ENCODE data around the gene APLP2.

Gene APLP2

GRCh38 chr11:130145975-130146776 lies 76.5 kb downstream of the APLP2 start:
- DNase-seq (ENCODE audit: low spot score), result no peak

GRCh38 chr11:130146796-130147195 lies 77.1 kb downstream of the APLP2 start:
- no peak for DNase-seq (ENCODE audit: low spot score)

GRCh38 chr11:130148796-130149326 lies 79.2 kb downstream of the APLP2 start:
- no peak for DNase-seq (ENCODE audit: low spot score)

GRCh38 chr11:130150790-130151189 lies 81.1 kb downstream of the APLP2 start:
- no peak for DNase-seq (ENCODE audit: low spot score)

- DNase-seq (ENCODE audit: low spot score), result no peak
Measured at GRCh38 chr11:130151196-130151595, 81.5 kb downstream of the APLP2 start.

GRCh38 chr11:130156108-130157022 lies 86.7 kb downstream of the APLP2 start:
- no peak for DNase-seq (ENCODE audit: low spot score)

- no peak for DNase-seq (ENCODE audit: low spot score)
Measured at GRCh38 chr11:130157101-130157500, 87.4 kb downstream of the APLP2 start.

GRCh38 chr11:130157840-130158239 lies 88.1 kb downstream of the APLP2 start:
- no peak for DNase-seq (ENCODE audit: low spot score)

GRCh38 chr11:130159139-130159538 lies 89.4 kb downstream of the APLP2 start:
- no peak for DNase-seq (ENCODE audit: low spot score)

GRCh38 chr11:130159657-130160497 lies 90.2 kb downstream of the APLP2 start, which contains the start of gene ST14:
Gene ST14, plus strand, starts transcription at chr11:130159782. Its CDS starts 198 bp downstream, at chr11:130159980.
- DNase-seq (ENCODE audit: low spot score), result no peak

GRCh38 chr11:130160498-130161155 lies 90.9 kb downstream of the APLP2 start:
- no peak for DNase-seq (ENCODE audit: low spot score)

- DNase-seq (ENCODE audit: low spot score), result no peak
Measured at GRCh38 chr11:130161441-130162145, 91.9 kb downstream of the APLP2 start.

GRCh38 chr11:130162733-130163132 lies 93.0 kb downstream of the APLP2 start:
- no peak for DNase-seq (ENCODE audit: low spot score)

GRCh38 chr11:130163346-130164220 lies 93.9 kb downstream of the APLP2 start:
- no peak for DNase-seq (ENCODE audit: low spot score)

- DNase-seq (ENCODE audit: low spot score), result no peak
Measured at GRCh38 chr11:130164221-130164570, 94.5 kb downstream of the APLP2 start.

- DNase-seq (ENCODE audit: low spot score), result no peak
Measured at GRCh38 chr11:130165601-130166456, 96.1 kb downstream of the APLP2 start.

GRCh38 chr11:130166457-130166784 lies 96.7 kb downstream of the APLP2 start:
- DNase-seq (ENCODE audit: low spot score), result peak; percentile 15

GRCh38 chr11:130167146-130167545 lies 97.5 kb downstream of the APLP2 start:
- no peak for DNase-seq (ENCODE audit: low spot score)
